ENCODE results near the gene HIVEP3. TPM values are rescaled to one million over a fixed set of nuclear protein-coding genes. Genes with fewer than 3 reads are reported as not detected.

Gene HIVEP3
- total and polyA plus RNA-seq, 2 of the 13 experiments (the other 11 are each of a cell fraction or from before 2014, with no cell fraction given) = 0.05 TPM; not detected in 1

DNA sequence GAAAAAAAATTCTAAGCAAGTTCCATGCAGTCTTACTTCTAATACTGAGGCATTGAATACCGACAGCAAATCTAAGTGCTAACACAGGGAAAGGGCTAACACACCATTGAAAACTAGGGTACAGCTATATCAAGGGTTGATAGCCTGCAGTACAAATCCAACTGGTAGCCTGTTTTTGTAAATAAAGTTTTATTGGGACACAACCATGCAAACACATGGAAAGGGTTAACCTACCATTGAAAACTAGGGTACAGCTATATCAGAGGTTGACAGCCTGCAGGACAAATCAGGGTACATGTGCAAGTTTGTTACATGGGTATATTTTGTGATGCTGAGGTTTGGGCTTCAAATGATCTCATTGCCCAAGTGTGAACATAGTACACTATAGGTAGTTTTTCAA lies 212.9 kb downstream of the HIVEP3 start (continued):
- TF ChIP-seq, protein P1, sequence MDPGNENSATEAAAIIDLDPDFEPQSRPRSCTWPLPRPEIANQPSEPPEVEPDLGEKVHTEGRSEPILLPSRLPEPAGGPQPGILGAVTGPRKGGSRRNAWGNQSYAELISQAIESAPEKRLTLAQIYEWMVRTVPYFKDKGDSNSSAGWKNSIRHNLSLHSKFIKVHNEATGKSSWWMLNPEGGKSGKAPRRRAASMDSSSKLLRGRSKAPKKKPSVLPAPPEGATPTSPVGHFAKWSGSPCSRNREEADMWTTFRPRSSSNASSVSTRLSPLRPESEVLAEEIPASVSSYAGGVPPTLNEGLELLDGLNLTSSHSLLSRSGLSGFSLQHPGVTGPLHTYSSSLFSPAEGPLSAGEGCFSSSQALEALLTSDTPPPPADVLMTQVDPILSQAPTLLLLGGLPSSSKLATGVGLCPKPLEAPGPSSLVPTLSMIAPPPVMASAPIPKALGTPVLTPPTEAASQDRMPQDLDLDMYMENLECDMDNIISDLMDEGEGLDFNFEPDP (CRISPR knock-in tag; conservative IDR thresholded peaks at IDR 0.05) = no peak
- TF ChIP-seq, protein P2, sequence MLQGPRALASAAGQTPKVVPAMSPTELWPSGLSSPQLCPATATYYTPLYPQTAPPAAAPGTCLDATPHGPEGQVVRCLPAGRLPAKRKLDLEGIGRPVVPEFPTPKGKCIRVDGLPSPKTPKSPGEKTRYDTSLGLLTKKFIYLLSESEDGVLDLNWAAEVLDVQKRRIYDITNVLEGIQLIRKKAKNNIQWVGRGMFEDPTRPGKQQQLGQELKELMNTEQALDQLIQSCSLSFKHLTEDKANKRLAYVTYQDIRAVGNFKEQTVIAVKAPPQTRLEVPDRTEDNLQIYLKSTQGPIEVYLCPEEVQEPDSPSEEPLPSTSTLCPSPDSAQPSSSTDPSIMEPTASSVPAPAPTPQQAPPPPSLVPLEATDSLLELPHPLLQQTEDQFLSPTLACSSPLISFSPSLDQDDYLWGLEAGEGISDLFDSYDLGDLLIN (CRISPR knock-in tag; IDR thresholded peaks at IDR 0.05; ENCODE audit: borderline replicate concordance) = no peak
- TF ChIP-seq, protein P3, sequence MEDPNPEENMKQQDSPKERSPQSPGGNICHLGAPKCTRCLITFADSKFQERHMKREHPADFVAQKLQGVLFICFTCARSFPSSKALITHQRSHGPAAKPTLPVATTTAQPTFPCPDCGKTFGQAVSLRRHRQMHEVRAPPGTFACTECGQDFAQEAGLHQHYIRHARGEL (CRISPR knock-in tag; IDR thresholded peaks at IDR 0.05) = no peak
- TF ChIP-seq ZFP41 (CRISPR knock-in tag; IDR thresholded peaks at IDR 0.05; ENCODE audit: borderline replicate concordance) (no peak), ELF3 (CRISPR knock-in tag; IDR thresholded peaks at IDR 0.05) (no peak), U2AF2 (IDR thresholded peaks at IDR 0.05; ENCODE audit: low read depth, low read length) (no peak), ZNF205 (CRISPR knock-in tag; IDR thresholded peaks at IDR 0.05) (no peak), KDM1A (CRISPR knock-in tag; IDR thresholded peaks at IDR 0.05) (no peak), SIN3B (IDR thresholded peaks at IDR 0.05; ENCODE audit: low read length) (no peak)
- TF ChIP-seq, protein P4, sequence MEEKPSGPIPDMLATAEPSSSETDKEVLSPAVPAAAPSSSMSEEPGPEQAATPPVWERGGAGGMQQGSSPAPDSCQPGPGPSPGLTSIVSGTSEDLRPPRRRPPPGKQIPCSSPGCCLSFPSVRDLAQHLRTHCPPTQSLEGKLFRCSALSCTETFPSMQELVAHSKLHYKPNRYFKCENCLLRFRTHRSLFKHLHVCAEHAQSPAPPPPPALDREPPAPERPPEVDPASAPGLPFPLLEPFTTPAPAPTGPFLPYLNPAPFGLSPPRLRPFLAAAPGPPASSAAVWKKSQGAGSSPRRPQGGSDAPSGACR (CRISPR knock-in tag; IDR thresholded peaks at IDR 0.05) = no peak
- TF ChIP-seq, protein P5, sequence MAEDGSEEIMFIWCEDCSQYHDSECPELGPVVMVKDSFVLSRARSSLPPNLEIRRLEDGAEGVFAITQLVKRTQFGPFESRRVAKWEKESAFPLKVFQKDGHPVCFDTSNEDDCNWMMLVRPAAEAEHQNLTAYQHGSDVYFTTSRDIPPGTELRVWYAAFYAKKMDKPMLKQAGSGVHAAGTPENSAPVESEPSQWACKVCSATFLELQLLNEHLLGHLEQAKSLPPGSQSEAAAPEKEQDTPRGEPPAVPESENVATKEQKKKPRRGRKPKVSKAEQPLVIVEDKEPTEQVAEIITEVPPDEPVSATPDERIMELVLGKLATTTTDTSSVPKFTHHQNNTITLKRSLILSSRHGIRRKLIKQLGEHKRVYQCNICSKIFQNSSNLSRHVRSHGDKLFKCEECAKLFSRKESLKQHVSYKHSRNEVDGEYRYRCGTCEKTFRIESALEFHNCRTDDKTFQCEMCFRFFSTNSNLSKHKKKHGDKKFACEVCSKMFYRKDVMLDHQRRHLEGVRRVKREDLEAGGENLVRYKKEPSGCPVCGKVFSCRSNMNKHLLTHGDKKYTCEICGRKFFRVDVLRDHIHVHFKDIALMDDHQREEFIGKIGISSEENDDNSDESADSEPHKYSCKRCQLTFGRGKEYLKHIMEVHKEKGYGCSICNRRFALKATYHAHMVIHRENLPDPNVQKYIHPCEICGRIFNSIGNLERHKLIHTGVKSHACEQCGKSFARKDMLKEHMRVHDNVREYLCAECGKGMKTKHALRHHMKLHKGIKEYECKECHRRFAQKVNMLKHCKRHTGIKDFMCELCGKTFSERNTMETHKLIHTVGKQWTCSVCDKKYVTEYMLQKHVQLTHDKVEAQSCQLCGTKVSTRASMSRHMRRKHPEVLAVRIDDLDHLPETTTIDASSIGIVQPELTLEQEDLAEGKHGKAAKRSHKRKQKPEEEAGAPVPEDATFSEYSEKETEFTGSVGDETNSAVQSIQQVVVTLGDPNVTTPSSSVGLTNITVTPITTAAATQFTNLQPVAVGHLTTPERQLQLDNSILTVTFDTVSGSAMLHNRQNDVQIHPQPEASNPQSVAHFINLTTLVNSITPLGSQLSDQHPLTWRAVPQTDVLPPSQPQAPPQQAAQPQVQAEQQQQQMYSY (CRISPR knock-in tag; IDR thresholded peaks at IDR 0.05) = no peak
- TF ChIP-seq, protein P6, sequence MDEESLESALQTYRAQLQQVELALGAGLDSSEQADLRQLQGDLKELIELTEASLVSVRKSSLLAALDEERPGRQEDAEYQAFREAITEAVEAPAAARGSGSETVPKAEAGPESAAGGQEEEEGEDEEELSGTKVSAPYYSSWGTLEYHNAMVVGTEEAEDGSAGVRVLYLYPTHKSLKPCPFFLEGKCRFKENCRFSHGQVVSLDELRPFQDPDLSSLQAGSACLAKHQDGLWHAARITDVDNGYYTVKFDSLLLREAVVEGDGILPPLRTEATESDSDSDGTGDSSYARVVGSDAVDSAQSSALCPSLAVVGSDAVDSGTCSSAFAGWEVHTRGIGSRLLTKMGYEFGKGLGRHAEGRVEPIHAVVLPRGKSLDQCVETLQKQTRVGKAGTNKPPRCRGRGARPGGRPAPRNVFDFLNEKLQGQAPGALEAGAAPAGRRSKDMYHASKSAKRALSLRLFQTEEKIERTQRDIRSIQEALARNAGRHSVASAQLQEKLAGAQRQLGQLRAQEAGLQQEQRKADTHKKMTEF (CRISPR knock-in tag; IDR thresholded peaks at IDR 0.05) = no peak
- TF ChIP-seq, protein P7, sequence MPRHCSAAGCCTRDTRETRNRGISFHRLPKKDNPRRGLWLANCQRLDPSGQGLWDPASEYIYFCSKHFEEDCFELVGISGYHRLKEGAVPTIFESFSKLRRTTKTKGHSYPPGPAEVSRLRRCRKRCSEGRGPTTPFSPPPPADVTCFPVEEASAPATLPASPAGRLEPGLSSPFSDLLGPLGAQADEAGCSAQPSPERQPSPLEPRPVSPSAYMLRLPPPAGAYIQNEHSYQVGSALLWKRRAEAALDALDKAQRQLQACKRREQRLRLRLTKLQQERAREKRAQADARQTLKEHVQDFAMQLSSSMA (CRISPR knock-in tag; IDR thresholded peaks at IDR 0.05) = no peak
- TF ChIP-seq, protein P8, sequence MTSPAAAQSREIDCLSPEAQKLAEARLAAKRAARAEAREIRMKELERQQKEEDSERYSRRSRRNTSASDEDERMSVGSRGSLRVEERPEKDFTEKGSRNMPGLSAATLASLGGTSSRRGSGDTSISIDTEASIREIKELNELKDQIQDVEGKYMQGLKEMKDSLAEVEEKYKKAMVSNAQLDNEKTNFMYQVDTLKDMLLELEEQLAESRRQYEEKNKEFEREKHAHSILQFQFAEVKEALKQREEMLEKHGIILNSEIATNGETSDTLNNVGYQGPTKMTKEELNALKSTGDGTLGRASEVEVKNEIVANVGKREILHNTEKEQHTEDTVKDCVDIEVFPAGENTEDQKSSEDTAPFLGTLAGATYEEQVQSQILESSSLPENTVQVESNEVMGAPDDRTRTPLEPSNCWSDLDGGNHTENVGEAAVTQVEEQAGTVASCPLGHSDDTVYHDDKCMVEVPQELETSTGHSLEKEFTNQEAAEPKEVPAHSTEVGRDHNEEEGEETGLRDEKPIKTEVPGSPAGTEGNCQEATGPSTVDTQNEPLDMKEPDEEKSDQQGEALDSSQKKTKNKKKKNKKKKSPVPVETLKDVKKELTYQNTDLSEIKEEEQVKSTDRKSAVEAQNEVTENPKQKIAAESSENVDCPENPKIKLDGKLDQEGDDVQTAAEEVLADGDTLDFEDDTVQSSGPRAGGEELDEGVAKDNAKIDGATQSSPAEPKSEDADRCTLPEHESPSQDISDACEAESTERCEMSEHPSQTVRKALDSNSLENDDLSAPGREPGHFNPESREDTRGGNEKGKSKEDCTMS (CRISPR knock-in tag; conservative IDR thresholded peaks at IDR 0.05) = no peak
- TF ChIP-seq, protein P9, sequence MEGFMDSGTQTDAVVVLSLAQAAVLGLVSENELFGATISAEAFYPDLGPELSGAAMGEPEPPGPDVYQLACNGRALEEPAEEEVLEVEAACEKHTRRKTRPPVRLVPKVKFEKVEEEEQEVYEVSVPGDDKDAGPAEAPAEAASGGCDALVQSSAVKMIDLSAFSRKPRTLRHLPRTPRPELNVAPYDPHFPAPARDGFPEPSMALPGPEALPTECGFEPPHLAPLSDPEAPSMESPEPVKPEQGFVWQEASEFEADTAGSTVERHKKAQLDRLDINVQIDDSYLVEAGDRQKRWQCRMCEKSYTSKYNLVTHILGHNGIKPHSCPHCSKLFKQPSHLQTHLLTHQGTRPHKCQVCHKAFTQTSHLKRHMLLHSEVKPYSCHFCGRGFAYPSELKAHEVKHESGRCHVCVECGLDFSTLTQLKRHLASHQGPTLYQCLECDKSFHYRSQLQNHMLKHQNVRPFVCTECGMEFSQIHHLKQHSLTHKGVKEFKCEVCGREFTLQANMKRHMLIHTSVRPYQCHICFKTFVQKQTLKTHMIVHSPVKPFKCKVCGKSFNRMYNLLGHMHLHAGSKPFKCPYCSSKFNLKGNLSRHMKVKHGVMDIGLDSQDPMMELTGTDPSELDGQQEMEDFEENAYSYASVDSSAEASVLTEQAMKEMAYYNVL (CRISPR knock-in tag; IDR thresholded peaks at IDR 0.05; ENCODE audit: borderline replicate concordance) = no peak

Data from HepG2 (cell line).